DMS79 (cell line): Measurements from ENCODE around the gene RAD51B.
"Not testable (repeated sequence)": the region's sequence is repeated elsewhere in the genome, so short reads cannot be mapped to it uniquely, and the experiment has no call there.

Experiments used
- DNase-seq: peaks from one replicate; lab custom pipeline; 2025; lab: John Stamatoyannopoulos, UW

Gene RAD51B

DNA sequence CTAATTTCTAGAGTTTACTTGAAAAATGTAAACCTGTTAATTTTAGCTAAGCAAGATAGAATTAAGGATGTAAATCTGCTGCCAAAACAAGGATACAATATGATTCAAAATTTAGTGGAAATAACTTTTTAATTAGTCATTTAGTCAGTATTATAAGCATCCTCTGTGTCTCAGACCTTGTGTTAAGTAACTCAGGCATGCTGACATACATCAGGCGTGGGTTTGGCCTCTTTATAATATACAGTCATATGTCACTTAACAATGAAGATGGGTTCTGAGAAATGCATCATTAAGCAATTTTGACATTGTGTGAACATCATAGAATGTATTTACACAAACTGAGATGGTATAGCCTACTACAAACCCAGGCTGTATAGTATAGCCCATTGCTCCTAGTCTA lies 586.4 kb downstream of the RAD51B start:
- DNase-seq: no peak

DNA sequence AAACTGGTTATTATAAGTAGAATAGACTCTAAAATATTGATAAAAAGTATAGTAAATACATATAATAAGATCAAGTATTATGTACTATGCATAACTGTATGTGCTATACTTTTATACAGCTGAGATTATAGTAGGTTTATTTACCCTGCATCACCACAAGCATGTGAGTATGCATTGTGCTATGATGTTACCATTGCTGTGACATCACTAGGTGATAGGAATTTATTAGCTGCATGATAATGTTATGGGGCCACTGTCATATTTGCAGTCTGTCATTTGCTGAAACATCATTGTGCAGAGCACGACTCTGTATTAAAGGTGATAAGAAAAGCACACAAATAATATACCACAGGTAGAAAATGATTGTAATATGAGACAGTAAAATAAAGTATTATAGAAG lies 587.7 kb downstream of the RAD51B start:
- DNase-seq: no peak

DNA sequence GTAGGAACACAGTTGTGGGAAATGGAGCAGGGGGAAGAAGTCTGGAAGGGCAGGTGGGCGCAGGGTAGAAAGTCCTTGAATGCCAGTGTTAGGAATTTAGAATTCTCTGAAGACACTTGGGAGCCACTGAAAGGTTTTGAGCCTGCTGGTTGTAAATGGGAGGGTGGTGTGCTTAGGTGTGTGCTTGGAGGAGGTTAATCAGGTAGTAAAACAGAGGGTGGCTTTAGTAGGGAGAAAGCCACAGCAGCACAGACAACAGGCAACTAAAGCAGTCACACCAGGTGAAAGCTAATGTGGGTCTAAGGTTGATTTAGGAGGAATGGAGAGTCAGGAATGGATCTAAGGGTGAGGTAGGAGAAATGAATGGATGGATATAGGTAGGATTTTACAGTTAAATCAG lies 588.2 kb downstream of the RAD51B start:
- no peak for DNase-seq

DNA sequence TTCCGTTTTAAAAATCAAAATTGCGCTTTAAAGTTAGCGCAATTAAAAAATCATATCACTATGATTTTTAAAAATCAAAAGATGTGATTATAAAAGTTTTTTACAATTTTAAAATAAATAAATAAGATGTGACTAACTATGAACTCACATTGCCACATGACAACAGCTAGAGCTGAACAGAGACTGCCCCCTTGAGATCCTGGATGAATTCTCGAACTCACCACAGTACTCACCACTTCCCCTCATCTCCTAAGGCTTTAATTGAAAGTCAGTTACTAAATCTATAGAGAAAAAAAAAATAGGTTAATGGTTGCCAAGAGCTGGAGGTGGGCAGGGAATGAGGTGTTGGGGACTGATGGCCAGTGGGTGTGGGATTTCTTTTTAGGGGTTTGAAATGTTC lies 589.1 kb downstream of the RAD51B start:
- DNase-seq: no peak

DNA sequence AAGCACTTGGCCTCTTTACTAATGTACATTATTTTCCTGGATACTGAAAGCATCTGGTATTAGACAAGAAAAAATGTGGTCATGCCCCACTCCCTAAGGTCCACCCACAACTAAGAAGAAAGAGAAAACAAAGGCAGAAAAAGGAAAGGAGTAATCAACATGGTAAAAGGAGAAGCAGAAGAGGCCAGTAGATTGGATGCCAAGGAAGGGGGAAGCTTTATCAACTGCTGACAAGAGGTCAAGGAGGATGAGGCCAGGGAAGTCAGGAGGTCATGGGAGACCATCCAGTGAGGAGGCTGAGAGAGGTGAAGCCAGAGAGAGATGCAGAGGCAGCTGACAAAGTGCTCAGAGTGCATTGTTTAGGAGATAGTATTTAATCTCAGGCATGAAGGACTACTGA lies 589.8 kb downstream of the RAD51B start:
- DNase-seq: no peak

DNA sequence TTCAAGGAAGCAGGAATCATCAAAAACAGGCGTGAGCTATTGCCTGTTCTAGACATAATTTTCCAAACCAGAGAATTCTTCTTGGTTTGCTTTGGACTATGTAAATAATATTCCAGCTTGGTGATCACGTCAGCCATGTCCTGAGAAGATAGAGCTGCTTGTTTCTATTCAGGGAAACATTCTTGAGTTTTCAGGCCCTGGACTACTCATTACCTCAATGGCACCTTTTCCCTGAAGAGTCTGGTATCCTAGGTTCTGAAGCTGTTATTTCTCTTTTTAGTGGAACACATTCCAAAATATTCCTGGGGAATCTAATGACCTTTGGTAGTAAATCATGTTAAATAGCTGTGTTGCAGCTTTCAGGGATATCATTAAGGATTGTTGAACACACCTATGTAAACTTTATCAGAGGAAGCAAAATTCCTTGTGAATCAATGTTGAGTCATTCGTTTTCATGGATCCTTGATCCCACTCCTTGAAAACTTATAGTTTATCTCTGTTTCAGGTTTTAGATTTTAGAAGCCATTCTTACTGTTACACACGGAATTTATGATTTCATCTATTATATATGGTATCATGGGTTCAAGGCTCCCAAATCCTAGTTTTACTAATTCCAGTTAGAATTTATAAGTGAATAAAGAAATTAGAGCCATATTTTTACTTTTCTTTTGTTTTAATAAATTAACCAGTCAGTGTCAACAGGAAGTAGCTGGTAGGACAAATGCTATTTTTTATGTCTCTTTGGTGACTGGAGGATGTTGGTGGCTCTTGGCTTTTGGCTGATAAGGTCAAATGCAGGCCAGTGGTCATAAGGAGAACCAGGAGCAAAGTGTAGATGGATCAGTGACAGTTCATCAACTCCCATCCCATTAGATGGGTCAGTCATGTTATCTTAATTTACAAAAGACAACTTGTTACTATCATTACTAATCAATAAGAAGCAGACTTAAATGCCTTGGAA lies 593.2 kb downstream of the RAD51B start:
- DNase-seq: no peak

DNA sequence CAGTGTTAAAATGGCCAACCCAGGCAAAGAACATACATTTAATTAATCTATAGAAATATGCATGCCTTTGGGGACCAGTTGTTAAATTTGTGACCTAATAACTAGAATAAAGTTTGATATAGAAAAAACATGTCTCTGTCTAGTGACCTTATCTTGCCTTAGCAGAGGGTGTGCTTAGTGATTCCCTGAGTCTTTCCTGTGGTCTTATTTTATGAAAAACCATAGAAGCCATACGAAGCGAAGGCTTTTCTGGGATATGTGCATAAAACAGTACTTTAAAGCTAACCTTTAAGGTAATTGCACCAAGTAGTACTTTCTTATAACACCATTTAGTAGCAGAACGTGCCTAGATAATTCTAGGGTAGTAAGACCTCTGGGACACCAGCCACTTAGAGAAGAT lies 593.9 kb downstream of the RAD51B start:
- no peak for DNase-seq

DNA sequence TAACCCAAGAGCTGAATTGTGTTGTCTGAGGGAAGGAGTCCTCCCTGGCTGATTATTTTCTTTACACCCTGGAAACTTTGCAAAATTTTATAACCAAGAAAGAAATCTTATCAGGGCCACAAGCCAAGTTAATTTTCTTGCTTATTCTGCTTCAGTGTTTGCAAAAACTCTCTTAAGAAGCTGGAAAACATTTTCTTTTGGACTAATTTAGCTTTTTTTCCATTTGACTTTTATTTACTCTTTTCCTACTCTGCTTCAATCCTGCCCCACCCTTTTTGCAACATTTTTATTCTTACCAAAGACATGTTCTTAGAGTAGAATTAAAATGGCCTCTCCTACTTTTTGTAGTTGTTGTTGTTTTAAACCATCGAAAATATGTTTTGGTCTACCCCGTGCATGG lies 594.5 kb downstream of the RAD51B start:
- DNase-seq: no peak

DNA sequence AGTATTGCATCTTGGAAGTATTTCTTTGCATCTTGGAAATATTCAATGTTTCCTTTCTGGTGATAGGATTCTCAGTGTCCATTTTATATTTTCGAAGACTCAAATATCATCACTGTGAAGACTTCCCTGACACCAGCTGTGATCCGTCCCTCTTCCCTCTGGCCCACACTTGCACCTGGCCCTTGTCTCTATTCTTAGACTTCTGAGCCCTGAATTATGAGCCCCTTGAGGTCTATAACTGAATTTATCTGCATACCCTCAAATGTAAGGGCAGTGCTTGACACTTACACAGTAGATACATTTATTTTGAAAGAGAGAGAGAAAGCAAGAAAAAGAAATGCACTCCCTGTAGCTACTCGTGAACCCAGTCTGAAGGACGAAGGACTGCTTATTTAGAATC lies 596.6 kb downstream of the RAD51B start:
- DNase-seq: no peak

DNA sequence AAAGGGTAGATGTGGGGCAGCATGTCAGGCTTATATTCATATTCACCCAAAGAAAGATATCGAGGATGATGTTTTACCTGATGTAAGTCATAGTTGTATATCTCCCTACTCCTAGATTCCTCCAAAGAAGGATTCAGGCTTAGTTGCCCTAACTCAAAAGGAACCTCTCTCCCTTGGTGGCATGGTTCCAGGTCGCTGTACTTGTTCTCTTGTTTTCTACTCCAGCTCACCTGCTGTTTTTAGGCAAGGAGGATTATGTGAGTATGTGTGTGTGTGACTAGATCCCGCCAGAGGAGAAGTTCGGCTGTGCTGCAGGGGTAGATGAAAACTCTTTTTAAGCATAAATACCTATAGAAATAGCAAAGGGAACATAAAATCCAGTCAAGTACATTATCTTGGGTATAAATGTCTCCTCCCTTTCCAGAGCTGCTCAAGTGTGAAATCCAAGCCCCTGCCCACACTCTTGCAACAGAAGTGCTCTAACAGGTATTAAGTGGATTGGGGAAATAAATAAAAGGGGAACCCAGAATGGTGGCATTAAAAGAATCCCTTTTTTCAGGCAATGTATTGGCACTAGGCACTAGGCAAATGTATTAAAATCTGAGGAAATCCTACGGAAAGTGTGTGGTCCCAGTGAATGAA lies 597.6 kb downstream of the RAD51B start:
- DNase-seq: peak; percentile 88

DNA sequence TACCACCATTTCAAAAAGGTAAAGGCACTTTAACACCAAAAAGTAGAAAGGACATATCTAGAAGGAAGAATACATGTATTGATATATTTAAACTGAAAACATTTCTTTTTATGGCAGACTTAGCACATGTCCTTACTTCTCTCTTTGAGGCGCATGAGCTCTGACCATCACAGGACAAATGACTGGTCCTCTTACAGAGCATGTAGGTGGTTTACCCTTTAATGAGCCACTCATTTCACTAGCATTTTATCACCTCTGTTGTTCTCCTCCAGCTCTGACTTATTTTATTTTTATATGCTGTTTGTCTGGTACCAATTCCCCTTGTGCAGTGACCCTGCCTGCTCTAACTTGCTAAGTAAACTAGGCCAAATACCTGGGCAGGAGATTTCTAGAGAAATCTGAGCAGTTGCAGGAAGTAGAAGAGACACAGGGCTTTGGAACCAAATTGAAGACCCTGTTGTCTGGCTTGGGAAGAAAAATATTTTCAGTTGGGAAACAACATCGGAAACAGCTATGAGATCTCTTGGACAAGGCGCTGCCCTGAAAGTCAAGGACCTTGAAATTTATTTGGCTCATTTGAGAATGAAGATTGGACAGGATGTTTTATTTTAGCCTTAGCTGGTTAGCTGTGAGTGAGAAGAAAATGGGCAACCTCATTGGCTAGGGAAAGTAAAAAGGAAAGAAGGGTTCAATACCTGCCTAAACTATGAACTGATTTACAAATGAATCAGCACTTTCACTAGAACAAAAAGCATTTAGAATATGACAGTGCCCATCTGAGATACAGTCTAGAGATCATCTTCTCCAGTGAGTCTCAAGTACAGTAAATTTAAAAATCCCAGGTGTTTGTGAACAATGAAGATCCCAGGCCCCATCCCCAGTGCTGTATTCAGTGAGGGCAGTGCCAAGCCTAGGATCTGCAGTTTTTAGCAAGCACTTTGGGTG lies 598.9 kb downstream of the RAD51B start:
- no peak for DNase-seq

DNA sequence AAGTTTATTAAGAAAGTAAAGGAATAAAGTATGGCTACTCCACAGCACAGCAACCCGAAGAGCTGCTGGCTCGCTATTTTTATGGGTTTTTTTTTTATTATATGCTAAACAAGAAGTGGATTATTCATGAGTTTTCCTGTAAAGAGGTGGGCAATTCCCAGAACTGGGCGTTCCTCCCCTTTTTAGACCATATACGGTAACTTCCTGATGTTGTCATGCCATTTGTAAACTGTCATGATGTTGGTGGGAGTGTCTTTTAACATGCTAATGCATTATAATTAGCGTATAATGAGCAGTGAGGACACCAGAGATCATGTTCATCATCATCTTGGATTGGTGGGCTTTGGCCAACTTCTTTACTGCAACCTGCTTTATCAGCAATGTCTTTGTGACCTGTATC lies 600.8 kb downstream of the RAD51B start:
- DNase-seq: no peak

DNA sequence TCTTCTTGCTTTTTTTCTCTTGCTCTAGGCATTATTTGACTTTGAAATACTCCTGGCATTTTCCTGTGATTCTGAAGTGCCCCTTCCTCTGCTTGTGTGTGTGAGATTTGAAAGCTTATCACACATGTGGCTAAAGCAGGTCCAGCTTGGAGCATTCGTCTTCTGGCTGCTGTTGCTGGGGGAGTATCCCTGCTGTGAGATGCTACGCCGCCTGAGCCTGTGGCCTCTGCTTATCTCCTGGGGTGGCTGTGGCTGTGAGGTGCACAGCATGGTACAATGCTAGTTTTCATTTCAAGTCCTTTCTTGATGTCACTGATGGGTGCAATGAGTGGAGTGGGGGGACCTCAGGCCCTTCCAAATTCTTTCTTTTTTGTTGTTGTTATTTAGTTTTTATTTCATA lies 601.5 kb downstream of the RAD51B start:
- no peak for DNase-seq

DNA sequence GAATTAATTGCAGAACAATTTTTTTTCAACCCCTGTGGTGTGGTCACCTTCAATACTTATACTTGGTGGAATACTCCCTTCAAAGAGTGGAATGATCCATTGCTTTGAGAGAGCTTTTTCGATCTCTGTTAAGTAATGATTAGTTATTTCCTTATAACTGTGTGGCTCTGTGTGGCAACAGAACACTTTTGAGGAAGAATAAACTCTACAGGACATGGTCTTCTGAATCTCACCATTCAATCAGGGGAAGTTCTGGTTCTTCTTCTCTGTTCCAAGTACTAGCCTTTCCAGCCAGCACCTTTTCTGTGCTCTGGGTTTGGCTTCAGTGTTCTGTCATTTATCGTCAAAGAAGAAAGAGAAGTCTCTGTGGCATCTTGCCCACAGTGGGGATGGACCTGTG lies 604.1 kb downstream of the RAD51B start:
- no peak for DNase-seq

DNA sequence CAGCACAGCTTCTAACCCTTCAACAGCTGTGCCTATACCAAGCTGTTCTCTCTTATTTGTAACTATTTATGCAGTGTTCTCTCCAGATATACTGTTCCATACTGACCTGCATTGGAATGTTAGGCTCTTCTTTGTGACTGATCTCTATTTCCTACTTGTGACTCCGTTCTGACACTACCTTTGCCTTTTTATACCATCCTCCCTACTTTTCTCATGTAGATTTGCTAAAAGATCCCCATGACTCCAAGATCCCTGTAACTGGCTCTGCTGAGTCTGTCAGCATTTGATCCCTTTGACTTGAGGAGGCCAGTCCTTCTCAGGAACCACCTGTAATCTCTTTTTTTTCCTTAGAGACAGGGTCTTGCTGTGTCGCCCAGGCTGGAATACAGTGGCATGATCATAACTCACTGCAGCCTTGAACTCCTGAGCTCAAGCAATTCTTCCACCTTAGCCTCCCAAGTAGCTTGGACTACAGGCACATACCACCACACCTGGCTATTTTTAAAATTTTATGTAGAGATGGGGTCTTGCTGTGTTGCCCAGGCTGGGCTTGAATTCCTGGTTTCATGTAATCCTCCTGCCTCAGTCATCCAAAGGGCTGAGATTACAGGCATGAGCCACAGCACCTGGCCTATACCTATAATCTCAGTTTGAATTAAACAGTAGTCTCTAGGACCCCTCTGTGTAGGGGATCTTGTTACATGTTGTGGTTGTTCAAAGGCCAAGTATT lies 605.0 kb downstream of the RAD51B start:
- no peak for DNase-seq

DNA sequence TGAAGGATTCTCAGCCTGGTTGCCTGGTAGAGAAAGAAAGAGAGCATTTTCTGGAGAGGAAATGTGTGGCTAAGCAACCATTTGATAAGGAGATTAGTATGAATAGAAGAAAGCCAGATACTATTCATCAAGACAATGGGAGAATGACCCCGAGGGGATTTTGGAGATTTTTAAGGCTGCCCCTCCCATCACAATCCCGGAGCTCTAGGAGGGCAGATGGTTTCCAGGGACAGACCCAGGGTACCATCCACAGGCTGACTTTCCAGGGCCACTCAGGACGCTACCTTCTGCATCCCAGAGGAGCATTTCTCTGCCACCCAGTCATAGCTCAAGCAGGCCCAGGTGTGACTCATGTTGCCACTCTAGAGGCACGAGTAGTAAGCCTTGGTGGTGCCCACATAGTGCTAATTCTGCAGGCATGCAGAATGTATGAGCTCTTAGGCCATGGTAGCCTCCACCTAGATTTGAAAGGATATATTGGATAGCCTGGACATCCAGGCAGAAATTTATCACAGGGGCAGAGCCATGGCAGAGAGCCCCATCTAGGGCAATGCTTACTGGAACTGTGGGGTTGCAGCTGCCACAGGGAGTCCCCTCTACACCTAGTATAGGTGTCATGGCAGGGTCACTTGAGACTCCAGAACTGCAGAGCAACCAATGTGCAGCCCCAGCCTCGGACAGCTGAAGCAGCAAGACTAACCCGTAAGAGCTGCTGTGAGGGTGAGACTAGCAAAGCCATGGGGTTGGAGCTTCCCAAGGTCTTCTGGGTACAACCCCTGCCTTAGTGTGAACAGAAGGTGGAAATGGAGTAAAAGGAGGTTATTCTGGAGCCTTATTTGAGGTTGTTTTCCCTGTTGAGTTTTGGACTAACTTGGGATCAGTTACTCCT lies 607.3 kb downstream of the RAD51B start:
- DNase-seq: no peak

DNA sequence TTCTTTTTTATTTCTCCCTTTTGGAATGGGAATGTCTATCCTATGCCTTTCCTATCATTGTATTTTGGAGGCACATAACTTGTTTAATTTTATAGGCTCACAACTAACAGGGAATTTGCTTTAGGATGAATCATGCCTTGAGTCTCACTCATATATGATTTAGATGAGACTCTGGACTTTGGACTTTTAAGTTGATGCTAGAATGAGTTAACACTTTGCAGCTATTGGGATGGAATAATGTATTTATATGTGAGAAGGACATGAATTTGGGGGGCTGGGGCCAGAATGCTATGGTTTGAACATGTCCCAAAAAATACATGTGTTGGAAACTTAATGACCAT lies 607.9 kb downstream of the RAD51B start:
- DNase-seq: no peak

DNA sequence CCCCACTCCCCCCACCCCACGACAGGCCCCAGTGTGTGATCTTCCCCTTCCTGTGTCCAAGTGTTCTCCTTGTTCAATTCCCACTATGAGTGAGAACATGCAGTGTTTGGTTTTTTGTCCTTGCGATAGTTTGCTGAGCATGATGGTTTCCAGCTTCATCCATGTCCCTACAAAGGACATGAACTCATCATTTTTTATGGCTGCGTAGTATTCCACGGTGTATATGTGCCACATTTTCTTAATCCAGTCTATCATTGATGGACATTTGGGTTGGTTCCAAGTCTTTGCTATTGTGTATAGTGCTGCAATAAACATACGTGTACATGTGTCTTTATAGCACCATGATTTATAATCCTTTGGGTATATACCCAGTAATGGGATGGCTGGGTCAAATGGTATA lies 609.3 kb downstream of the RAD51B start:
- DNase-seq: not testable (repeated sequence)

DNA sequence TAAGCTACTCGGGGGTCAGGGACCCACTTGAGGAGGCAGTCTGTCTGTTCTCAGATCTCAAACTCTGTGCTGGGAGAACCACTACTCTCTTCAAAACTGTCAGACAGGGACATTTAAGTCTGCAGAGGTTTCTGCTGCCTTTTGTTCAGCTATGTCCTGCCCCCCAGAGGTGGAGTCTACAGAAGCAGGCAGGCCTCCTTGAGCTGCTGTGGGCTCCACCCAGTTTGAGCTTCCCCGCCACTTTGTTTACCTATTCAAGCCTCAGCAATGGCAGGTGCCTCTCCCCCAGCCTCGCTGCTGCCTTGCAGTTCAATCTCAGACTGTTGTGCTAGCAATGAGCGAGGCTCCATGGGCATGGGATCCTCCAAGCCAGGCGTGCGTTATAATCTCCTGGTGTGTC lies 614.6 kb downstream of the RAD51B start:
- not testable (repeated sequence) for DNase-seq

DNA sequence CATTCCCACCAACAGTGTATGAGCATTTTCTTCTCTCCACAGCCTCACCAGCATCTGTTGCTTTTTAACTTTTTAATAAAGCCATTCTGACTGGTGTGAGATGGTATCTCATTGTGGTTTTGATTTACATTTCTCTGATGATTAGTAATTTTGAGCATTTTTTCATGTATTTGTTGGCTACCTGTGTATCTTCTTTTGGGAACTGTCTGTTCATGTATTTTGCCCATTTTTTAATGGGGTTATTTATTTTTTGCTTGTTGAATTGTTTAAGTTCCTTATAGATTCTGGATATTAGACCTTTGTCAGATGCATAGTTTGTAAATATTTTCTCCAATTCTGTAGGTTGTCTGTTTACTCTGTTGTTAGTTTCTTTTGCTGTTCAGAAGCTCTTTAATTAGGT lies 616.1 kb downstream of the RAD51B start:
- not testable (repeated sequence) for DNase-seq

DNA sequence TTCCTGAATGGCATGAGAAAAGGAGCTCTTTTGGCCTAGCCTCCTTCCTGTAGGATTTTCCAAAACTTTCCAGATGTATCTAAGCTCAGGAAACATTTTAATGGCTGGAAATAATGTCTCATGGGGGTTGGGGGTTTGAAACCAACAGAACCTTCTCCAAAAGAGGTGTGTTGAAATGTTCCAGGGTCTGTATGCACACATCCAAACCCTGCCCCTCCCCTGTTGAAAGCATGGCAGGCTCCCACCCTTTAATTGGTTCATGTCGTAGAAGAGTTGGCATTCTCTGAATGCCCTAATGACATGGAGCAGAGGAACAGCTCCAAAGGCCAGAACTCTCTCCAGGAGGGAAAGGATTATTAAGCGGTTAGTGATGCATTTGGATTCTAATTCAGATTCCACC lies 620.1 kb downstream of the RAD51B start:
- DNase-seq: no peak
